Subcutaneous adipose tissue (tissue), 4 donors: Measurements from ENCODE around the gene EVA1A. TPM values are rescaled to one million over a fixed set of nuclear protein-coding genes. Genes with fewer than 3 reads are reported as not detected.

Source experiments
- CTCF ChIP-seq: fragments of 450-650 bp; IDR thresholded peaks from one replicate; pipeline ENCODE4 v1.5.1; 2016; ENCODE audit warnings: low read depth, mild to moderate bottlenecking, control low read depth, antibody characterized with exemption, moderate library complexity
- total RNA-seq, 4 donors: library from RNA; depleted of rRNA; stranded (reverse); fragments of >200 nt; gene quantifications; one replicate each; pipeline ENCODE4 v1.1.0, GENCODE V29; 2016

Gene EVA1A
- total RNA-seq, 4 donors from 2014 or later = 0.33 to 1.9 TPM; not detected in 2

- TF ChIP-seq CTCF = no peak
These were observed 95.3 kb downstream of the EVA1A start for GRCh38 chr2:75465317-75465984.

GRCh38 chr2:75464348-75464946, 96.3 kb downstream of the EVA1A start:
- no peak for TF ChIP-seq CTCF

- TF ChIP-seq CTCF = no peak
These were observed 98.0 kb downstream of the EVA1A start for GRCh38 chr2:75462721-75463120.

- TF ChIP-seq CTCF = no peak
These were observed 98.5 kb downstream of the EVA1A start for GRCh38 chr2:75462206-75462605.

GRCh38 chr2:75460630-75461029, 100.1 kb downstream of the EVA1A start:
- TF ChIP-seq CTCF = no peak

GRCh38 chr2:75459565-75460310, 101.0 kb downstream of the EVA1A start:
- no peak for TF ChIP-seq CTCF

GRCh38 chr2:75458201-75458600, 102.5 kb downstream of the EVA1A start:
- TF ChIP-seq CTCF = no peak
